DMS53 treated with DMSO at 0.1 percent for 48 hours (cell line): ENCODE measurements around the gene PLVAP.

Experiments used
- DNase-seq: peaks from one replicate; lab custom pipeline; 2025; ENCODE audit not compliant: unreplicated experiment; lab: John Stamatoyannopoulos, UW

The PLVAP gene

DNA sequence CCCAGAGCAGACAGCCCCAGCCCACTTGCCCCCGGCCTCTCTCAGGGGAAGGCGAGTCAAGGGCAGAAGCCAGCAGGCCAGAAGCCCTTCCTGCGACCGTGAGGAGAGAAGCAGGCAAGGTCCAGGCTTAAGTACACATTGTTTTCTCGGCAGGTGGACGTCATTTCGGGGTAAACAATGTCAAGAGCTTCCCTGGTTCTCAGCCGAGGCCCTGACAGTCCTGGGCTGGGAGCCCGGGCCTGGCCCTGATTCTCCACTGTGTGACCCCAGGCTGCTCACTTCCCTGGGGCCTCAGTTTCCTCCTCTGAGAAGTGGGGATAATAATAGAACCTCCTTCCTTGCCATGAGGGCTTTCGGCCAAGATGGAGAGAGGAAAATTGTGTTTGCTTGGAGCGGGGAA lies 19.4 kb downstream of the PLVAP start:
- DNase-seq: peak; percentile 31

- no peak for DNase-seq
Measured at GRCh38 chr19:17357078-17357666, 20.0 kb downstream of the PLVAP start.

DNA sequence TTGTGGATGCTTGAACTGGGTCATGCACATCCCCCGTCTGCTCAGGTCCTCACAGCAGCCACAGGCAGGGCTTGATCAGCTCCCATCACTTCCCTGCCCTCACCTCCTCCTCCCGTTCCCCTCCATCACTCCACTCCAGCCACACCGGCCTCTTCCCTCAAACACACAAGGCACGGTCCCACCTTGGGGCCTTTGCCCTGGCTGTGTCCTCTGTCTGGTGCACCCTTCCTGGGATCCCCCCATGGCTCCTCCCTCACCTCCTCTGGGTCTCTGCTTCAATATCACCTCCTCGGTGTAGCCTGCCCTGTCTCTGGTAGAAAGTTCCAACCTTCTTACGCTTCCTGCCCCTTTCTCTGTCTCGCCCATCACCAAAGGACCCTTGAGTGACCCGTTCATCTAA lies 23.8 kb downstream of the PLVAP start:
- DNase-seq: no peak

DNA sequence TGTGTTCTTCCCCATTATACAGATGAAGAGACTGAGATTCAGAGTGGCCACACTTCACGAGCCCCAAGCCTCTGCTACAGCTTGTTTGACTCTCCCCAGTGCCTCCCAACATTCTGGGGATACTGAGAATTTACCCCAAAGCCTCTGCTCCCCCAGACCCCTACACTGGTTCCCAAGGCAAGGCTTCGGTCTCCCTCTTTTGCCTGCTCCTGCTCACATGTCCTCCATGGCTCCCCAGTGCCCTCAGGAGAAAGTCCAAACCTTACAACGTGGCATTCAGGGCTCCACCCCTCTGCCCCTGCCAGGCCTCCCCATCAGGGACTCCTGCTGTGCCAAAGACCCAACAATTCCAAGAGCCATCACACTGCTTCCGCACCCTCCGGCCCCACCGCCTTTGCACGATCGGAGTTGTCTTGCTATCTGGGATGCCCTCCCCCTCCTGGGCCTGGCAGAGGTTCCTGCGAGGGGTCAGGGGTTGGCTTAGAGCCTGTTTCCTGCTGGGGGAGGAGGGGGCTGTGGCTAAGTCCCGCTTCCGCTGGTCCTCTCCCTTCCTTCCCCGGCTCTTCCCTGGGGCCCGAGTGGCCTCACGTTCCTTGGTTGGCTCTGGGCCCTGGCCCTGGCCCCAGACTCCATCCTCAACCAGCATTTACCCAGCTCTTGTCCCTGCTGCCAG lies 24.4 kb downstream of the PLVAP start:
- DNase-seq: no peak

DNA sequence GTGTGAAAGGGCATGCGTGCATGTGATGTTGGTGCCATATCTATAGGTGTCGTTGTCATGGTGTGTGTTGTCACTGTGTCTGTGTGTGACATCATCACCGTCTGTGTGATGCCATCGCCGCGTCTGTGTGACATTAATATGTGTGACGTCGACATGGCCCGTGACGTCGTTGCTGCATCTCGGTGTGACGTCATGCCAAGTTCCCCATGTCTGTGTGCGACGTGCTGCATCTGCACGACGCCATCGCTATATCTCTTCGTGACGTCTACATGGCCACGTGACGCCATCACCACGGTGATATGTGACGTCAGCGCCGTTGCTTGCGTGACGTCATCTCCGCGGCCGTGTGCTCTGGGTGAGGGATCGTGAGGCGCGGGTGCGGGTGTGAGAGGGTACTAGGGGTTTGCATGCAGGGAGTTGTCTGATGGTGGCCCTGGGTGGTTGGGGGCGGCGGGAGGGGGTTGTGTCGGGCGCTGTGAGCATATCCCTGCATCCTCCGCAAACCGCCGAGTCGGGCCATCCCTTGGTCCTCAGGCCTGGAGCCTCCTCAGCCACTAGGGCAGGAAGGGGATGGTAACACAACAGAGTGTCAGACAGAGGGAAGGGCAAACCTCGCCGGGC lies 25.2 kb downstream of the PLVAP start:
- DNase-seq: no peak

DNA sequence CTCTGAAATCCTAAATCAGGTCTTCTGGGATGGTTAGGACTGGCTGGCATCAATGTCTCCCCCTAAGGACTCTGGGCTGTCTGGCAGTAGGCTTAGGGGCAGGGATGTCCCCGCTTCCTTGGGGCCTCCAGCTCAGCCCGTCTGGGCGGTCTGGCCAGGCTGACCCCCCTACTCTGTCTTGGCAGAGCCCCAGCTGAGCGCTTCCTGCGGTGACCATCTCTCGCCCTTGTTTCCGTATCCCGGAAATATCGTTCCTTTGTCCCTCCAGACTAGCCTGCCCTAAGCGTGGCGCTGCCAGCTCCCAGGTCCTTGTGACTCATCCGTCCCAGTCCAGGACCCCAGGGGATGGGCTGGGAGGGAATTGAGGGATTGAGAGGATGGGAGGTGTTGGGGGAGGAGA lies 28.4 kb downstream of the PLVAP start:
- no peak for DNase-seq

- no peak for DNase-seq
Measured at GRCh38 chr19:17347877-17348276, 29.3 kb downstream of the PLVAP start.

GRCh38 chr19:17347361-17347760 lies 29.8 kb downstream of the PLVAP start:
- DNase-seq: no peak

GRCh38 chr19:17346109-17346671 lies 31.0 kb downstream of the PLVAP start:
- DNase-seq: no peak

DNA sequence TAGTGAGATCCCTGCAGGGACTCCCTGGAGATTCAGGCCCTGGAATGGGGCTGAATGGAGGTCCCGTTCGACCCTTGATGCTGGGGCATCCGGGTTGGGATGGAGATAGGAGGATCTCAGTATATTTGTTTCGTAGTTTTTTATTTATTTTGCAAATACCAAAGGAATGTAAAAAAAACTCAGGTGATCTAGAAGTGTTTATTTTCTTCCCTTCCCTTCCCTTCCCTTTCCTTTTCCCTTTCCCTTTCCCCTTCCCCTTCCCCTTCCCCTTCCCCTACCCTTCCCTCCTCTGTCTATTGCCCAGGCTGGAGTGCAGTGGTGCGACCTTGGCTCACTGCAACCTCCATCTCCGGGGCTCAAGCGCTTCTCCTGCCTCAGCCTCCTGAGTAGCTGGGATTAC lies 35.3 kb downstream of the PLVAP start:
- no peak for DNase-seq

GRCh38 chr19:17341386-17341785 lies 35.8 kb downstream of the PLVAP start:
- DNase-seq: no peak

DNA sequence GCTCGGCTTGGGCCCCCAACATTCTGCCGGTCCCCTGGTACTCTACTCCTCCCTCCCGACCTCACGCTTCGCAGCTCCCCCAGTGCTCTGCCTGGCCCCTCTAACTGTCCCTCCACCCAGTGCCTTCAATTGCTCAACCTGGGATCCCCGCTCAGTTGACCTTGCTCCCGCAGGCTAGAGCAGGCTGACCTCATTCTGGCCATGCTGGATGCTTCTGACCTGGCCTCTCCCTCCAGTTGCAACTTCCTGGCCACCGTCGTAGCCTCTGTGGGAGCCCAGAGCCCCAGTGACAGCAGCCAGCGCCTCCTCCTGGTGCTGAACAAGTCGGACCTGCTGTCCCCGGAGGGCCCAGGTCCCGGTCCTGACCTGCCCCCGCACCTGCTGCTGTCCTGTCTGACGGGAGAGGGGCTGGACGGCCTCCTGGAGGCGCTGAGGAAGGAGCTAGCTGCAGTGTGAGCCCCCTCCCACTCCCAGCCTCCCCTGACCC lies 36.2 kb downstream of the PLVAP start:
- no peak for DNase-seq

DNA sequence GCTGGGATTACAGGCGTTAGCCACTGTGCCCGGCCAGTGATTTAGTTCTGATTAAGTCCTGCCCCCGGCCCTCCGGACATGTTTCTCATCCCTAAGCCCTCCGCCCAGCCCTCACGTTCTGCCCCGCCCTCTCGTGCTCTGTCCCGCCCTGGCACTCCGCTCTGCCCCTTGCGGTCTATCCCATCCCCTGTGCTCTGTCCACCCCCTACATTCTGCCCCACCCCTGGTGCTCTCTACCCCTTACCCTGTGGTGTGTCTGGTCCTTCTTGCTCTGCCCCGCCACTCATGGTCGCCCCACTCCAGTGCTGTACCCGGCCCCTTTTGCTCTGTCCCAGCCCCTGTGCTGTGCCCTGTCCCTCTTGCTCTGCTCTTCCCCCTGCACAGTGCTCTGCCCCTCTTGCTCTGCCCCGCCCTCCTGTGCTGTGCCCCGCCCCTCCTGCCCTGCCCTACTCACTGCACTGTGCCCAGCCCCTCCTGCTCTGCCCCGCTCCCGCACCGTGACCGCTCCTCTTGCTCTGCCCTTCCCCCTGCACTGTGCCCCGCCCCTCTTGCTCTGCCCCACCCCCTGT lies 36.8 kb downstream of the PLVAP start:
- DNase-seq: no peak

DNA sequence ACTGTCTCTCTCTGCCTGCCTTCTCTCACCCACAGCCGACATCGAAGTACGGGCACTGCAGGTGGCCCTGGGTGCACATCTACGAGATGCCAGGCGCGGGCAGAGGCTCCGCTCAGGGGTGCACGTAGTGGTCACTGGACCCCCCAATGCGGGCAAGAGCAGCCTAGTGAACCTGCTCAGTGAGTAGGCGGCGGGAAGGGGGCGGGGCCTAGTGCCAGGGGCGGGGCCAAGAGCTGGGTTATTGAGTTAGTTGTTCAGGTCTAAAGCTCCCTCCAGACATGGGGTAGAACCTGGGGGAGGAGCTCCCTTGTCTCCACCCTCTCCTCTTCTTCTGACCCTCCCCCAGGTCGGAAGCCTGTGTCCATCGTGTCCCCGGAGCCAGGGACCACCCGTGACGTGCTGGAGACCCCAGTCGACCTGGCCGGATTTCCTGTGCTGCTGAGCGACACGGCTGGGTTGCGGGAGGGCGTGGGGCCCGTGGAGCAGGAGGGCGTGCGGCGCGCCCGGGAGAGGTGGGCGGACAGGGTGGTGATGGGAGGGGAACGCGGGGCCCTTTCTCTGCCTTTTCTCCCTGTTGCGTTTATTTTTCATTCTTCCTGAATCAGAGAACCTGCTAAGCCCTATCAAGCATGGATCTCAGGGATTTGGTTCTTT lies 37.9 kb downstream of the PLVAP start:
- DNase-seq: no peak

- DNase-seq: no peak
Measured at GRCh38 chr19:17338433-17339078, 38.6 kb downstream of the PLVAP start.

DNA sequence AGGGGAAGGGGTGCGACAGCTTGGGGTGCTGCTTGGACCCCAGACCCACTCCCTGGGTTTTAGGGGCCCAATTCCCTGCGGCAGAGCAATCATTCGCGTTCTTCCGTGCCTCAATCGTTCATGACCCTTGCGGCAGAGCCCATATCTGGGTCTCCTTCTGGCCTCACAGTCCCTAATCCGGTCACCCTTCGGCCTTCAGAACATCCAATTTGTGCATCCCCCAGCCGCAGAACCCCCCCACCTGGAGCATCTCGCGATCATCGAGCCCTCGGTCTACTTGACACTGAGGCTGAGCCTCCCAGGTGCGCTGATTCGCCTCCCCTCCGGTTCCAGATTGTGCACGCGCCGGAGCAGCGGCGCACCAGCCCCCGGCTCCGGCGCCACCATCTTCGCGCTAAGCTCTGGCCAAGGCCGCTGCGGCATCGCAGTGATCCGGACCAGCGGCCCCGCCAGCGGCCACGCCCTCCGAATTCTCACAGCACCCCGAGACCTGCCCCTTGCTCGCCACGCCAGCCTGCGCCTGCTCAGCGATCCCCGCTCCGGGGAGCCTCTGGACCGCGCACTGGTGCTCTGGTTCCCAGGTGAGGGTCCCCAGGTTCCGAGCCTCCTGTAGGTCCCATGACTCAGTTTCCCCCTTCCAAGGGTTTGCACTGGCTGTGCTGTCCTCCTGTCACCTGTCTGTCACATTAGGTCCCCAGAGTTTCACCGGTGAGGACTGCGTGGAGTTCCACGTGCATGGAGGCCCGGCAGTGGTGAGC lies 39.3 kb downstream of the PLVAP start:
- DNase-seq: no peak

DNA sequence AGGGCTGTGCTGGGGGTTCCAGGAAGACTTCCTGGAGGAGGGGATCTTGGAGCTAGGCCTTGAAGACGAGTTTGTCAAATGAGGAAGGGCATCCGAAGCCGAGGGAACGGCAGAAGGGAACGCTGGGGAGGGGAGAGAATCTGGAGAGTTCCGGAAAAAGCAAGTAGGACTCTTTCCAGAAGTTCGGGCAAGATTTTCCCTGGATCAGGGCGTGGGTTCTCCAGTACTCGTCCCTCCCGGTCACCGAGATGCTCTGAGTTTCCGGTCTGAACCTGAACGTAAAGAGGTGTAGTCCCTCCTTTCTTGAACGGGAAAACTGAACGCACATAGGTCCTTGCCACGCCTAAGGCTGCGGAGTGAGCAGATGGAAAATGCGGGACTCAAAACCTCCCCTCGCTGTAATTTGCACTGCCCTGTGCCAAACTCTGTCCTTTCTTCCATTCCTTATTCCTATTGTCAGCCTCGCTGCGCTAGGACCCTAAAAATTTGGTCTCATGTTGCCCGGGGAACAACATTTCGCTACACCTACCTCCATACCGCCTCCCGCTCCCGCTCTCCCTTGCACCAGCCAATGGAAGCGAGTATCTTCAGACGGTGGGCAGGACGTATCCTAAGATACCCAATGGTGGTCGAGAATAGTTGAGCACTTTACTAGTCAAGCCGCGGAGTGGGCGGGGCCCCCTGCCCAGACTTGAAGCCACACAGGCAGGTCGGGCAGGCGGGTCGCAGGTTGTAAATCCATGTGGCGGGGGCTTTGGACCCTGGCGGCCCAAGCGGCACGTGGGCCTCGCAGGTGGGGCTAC lies 40.1 kb downstream of the PLVAP start, which contains the start of gene GTPBP3:
Gene GTPBP3, plus strand, starts transcription at position 682 of the 803 bp plus-strand sequence. Its CDS starts 59 bp downstream, at position 741.
- DNase-seq: peak; percentile 94

- DNase-seq: no peak
Measured at GRCh38 chr19:17335575-17335974, 41.6 kb downstream of the PLVAP start.
